NCI-H1930 (cell line): ENCODE data around the gene APOC3.

Experiments
- DNase-seq, 2 experiments: peaks; one replicate each; lab custom pipeline; 2025; lab: John Stamatoyannopoulos, UW

APOC3 gene

DNA sequence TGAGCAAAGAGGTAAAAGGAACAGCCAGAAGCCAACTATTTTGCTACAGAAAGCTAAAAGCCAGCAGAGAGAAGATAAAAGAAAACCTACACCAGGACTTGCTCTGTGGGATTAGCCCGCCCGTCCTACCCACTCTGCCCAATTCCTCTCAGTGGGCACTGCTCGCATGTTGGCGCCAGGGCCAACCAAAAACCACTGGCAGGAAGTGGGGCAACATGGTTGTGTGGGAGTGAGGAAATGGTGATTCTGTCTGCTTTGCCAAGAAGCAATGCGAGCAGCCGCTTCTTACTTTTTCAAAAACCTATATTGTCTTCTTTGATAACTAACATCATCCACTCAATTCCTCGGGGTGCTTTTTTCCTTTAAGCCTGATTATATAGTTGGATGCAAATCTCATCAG, 21.9 kb downstream of the APOC3 start:
- no peak for DNase-seq

DNA sequence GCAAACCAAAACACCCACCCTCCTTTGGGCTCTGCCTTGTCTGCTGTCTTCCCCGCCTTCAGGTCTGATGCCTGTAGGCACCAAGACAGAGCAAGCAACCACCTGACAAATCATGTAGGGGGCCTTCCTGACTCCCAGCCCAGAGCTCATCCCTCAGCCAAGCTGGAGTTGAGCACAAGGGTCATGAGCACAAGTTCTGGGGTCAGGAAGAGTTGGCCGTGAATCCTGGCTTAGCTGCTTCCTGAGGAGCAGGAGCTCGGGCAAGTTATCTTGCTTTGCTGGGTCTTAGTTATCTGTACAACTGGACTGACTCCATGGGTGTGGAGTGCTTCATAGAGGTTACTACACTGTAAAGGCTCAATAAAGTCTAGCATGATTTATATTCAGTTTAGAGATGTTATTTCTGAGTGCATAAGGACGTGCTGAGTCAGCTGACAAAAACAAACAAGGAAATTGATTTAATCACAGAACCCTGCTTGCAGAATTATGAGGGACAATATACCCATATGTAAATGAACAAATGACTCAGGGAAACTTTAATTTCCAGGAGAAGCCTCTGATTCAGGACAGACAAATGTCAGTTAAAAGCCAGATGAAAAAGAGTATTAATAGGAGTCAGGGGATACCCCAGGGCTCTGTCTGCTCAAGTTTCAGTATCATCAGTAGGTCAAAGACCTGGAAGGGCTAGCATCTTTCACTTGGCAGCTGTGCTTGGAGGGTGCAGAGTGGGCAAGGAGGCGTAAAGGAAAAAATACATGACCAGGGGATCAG, 22.7 kb downstream of the APOC3 start:
- DNase-seq: no peak

DNA sequence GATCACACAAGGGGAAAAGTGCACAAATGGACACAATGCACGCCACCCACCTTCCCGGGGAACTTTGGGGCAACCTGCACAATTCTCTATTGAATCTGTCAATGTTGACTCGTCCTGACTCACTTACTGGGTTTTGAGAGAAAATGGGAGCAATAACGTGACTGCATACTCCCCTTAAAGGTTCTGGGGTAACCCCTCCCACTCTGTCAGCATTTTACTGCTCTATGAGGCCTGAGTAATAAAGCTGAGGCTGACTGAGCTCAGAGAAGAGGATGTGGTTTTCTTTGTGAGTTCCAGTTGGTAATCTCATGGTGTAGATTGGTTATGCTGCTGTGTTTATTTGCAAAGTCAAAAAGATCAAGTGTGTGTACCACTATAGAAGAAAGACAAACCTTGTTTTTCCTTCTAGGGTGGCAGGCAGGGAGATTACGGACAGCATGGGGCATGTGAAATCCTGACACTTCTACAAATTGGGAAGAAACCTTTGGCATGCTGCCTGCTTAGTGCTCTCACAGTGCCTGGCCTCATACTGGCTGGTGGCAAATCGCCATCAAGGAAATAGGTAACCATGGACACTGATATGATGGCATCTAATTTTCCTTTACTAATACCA, 23.9 kb downstream of the APOC3 start:
- no peak for DNase-seq

DNA sequence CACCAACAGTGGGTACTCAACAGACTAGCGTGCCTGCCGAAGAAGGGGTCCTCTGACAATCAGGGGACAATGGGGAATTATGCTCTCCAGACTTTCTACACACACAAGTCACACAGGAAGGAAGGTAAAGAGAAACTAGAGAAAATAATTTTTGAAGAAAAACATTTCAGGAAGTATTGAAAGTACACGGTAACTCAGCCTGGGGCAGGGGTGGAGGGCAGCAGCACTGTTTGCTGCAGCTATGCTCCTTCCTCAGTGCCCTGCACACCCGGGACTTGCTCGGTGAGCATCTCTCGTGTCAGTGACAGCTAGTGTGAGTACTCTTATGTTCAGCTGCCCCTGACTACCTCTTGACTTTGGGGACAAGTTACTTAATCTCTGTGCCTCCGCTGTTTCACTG, 25.7 kb downstream of the APOC3 start:
- no peak for DNase-seq

DNA sequence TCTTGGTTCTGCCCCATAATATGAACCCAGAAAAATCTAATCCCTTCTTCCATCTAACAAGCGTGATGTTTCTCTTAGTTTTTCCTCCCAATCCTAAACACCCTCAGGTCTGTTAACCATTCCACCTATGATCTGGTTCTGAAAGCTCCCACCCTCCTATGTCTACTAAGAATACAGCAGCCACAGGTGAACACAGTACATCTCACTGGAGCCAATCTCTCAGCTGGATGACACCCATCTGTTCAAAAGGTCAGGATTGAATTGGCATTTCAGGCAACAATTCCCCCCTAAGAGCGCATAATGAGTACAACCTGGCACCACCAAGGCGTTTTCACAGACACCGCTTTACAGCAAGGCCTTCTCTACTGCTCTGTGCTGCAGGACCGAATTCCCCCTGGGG, 26.7 kb downstream of the APOC3 start:
- no peak for DNase-seq

DNA sequence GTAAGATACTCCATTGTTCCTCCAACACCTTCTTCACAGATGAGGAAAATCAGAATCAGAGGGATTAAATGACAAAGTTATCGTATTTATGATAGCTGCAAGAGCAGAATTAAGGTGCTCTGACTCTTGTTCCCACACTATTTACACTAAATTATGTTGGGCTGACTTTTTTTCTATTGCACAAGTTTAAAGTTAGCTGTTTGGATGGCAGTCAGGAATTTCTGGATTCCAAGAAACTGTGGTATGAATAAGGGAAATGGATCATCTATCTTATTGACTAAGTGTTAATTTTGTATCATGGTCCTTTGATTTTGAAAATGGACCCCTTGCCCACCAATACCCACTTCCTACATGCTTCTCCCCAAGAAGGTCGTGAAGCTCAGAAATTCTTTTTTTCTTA, 27.6 kb downstream of the APOC3 start:
- DNase-seq: no peak

DNA sequence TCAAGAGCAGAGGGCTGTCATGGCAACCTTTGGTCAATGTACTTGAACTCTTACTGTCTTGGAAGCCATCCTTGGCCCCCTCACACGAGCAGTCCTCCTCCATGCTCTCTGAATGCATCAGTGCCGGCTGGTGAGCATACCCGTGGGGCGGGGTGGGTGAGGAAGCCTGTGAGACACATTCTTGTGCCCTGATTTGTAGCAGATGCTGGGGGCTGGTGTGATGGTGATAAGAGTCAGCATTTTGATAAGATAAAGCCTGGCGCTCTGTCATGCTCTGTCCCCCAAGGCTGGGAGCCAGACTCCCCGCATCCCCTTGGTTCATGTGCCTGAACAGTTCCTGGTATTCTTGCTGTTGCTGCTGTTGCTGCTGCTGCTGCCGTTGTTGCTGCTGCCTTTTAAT, 28.2 kb downstream of the APOC3 start:
- no peak for DNase-seq

DNA sequence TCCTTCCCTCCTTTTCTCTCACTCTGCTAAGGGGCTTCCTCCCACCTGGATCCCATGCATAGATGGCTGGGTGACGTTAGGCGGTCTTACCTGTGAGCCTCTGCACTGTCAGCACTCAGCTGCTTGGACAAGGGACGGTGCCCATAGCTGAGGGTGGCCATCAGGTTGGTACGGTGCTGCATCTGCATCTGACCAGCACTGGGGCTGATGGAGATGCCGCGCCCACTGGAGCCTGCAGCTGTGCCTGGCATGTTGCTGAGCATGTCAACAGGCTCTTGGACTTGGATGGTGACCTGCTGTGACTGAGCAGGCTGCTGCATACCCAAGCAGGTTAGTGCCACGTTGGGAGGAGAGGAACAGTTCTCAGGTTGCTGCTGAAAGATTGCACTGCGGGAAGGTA, 29.5 kb downstream of the APOC3 start:
- no peak for DNase-seq

DNA sequence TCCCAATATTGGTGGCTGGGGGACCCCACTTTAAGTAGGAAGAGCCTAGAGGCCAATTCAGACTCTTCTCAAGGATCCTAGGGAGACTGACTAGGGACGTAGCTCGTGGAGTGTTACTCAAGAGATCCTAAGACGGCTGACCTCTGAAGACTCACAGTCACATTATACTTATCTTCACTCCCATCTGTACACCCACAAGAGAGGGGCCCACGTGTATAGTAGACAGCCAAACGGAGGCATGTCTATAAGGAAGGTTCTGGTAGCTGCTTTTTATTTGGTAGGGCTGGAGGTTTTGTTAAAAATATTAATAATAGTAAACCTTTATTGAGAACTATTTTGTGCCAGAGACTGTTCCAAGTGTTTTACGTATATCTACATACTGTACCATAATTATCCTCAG, 30.6 kb downstream of the APOC3 start:
- no peak for DNase-seq

DNA sequence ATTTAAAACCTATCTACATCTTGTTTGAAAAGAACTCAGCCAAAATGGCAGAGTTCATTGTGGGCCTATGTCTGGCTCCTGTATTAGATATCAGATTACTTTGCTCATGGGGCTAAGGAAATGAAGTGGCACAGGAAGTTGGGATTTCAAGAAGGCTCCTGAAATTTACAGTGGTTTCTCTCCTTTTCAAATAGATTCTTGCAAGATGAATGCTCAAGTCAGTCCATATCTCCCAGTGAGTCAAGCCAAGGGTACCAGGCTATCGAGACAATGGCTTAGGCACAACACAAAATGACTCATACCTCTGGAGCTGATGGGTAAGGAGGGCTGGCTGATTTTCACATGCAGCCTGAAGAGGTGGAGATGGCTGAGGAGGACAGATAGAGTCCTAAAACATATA, 31.8 kb downstream of the APOC3 start:
- no peak for DNase-seq

DNA sequence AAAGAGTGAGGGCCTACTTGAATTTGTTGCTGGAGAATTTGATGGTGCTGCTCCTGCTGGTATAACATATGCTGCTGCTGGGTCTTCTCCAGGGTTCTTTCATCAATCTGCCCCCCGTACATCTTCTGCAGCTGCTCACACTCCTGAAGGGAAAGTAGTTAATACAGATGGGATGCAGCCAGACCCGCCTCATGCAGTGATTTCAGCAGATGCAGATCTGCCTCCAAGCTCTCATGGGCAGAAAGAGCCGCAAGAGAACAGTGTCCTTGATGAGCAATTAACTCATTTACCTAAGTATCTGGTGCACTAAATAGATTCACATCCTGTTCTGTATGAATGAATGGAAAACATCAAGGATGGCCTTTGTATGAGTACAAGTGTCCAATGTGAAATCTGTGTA, 32.5 kb downstream of the APOC3 start:
- DNase-seq: no peak

DNA sequence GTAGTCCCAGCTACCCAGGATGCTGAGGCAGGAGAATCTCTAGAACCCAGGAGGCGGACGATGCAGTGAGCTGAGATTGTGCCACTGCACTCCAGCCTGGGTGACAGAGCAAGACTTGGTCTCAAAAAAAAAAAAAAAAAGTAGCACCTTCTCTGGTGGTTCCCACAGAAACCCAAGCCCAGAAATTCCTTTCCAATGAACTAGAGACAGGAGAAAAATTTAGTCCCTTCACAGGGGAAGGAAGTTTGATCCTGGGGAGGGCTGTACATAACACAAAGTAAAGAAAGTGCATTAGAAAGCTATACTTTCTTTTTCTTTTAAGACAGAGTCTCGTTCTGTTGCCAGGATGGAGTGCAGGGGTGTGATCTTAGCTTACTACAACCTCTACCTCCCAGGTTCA, 33.2 kb downstream of the APOC3 start:
- no peak for DNase-seq

DNA sequence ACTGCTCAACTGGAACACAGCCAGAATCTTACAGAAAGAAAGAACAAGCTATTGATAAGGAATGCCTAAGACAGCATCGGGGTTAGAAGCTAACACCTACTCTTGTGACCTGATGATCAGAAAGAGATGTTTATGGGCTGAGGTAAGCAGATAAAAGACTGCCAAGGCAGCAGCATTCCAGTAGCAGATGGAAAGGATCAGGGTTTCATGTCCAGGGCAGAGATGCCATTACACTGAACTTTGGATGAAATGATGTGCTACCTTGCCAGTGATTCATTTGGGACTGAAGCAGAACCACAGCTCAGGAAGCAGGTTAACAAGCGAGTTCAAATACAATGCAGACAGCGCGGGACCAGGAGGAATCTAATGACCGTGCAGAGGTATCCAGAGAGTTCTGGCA, 34.8 kb downstream of the APOC3 start:
- no peak for DNase-seq

DNA sequence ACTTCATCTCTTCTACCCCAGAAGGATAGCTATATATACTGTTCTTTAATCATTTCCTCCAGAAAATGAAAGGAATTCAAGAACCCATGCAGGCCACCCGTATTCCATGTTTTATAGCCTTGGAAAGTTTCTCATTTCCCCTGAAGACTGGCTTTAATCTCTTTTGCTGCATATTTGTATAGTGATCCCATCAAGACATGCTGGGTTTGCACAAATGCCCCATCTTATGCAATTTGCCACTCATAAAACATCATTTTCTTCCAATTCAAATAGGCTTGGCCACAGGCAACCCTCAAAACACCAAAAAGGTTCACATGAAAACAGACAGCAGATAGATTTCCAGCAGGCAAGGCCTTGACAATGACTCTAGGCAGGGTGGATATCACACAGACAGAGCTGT, 36.0 kb downstream of the APOC3 start:
- no peak for DNase-seq

DNA sequence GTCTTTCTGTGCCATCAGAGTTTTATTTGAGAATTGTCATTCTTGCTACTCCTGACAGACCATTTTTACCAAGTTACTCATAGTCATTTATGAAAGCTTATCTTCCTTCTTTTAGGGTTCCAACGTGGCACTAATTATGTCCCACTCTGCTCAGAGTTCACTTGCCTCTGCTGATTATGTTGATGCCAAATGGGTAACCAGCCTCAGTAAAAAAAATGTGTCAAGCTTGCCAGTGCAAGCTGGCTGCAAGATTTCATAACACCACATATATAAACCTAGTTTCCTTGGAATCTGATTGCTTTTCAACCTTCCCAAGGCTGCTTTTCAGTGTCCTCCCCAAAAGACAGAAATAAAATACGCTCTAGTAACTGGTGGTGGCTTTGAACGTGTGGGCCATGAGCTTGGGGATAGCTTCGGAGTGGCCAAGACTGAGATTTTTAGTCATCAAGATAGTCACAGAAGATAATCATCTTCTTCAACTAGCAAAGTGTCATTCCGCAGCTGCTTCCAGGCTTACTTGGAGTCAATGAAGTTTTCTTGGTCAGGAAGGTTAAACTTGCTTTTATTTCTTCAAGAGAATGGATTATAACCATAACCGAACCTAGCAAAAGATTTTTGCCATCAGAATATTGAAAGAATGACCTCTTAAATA, 37.2 kb downstream of the APOC3 start:
- DNase-seq: no peak

DNA sequence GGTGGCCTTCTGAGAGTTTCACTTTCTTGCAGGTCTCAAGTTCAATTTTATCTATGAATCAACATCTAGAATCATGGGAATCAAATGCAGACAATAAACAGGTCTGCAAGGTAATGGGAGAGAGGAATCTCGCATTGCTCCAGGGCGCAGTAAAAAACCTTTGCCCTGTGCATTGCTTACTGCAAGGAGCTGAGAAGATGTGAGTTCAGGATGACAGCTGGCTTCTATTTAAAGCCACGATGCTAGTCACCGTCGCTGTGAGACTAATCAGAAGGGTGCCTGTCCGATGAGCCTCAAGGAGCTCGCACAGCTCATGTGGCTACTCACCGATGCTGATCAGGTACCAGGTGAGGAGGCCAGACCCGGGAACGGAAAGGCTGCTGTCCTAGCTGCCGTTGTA, 37.9 kb downstream of the APOC3 start:
- no peak for DNase-seq

DNA sequence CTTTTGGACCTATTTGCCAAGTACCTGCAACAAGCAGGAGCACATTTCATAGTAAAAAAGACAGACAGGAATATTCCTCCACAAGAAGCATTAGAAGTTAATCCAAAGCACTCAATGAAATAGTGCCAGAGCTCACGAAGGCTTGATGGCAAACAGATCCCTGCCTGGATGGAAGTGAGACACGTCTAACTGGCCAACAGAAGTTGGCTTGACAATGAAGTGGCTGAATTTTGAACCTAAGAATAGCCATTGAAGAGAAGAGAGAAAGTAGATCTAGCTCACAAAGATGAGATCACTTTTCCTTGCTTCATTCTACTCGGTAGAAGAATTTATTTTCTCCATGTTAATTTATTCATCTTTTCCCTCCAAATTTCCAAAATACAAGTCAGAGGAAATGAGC, 38.4 kb downstream of the APOC3 start:
- no peak for DNase-seq

DNA sequence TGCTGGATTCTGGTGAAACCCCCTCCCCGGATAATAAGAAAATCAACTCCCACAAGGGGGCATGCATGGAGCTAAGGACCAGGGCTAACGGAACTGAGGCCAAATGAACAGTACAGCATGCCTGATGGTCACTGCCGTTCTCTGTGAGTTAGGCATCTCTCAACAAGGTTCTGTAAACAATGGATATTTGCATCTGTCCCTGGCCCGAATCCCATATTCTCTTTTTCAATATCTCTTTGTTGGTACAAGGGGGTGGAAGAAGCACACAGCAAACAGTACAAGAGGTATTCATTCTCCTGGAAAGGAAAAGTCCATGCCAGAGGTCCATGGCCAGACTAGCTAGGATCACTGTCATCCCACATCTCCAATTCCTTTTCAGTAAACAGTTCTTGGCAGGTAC, 39.9 kb downstream of the APOC3 start:
- no peak for DNase-seq

DNA sequence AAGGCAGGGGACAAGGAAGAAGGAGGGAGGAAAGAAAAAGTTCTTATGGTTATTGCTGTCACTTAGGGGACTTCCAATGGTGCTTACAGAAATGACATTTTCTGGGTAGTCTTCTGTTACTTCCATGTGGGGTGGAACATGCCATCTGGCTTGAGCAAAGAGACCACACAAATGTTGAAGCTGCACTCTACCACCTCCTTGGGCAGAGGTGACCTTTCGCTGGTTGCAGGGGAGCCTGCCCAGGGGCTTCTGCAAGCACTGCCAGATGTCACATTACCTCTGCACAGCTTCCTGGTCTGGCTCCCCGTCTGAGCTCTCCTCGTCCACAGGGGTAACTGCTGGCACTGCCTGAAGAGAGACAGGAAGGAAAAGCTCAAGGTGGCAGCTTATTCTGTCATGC, 40.3 kb downstream of the APOC3 start:
- no peak for DNase-seq

DNA sequence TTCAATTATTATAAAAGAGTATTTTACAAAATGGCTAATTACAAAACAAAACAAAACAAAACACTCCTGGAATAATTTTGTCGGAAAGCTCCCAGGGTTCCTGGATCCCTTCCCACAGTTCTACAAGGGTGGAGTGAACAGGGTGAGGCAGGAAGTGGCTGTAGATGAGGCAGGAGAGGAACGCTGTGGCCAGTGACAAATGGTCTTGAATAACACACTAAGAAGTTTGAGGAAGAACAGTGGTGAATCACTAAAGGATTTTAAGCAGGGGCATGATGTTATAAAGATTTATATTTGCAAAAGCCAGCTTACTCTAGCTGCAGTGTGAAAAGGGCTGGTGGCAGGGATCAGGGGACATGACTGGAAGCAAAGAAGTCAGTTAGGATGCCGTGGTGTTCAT, 41.5 kb downstream of the APOC3 start:
- DNase-seq: no peak

DNA sequence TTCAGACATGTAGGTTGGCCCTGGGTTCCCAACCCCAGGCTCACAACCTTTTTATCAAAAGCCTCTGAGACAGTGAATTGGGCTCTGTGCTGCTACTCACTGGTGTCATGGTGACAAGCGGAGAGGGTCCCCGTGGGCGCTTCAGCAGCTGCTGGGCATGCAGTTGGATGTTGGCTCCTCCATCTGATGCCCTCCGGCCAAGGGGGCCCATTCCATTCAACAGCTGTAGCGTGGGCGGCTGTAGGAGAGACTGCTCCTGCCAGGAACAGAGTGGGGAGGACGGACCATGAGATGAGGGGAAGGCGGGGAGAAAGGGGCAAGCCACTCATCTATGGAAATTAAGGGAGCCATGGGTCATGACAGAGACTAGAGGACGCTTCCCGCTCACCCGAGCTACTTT, 43.7 kb downstream of the APOC3 start:
- no peak for DNase-seq

DNA sequence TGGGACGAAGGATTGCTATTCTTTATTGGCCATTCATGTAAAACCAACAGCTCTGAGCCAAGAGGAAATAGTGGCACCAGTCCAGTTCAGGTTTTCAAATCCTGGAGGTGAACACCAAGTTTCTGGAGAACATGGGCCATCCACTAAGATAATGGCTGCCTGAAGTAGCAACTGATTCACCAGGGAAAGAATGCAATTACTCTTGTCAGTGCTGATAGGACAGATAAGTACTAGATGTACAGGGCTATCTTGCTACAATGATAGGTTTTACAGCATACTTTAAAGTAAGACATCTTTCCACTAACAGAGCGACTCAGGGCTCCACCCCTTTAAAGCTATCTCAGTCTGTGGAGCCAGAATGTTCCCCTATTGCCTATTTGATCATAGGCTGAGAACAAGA, 44.5 kb downstream of the APOC3 start:
- no peak for DNase-seq

DNA sequence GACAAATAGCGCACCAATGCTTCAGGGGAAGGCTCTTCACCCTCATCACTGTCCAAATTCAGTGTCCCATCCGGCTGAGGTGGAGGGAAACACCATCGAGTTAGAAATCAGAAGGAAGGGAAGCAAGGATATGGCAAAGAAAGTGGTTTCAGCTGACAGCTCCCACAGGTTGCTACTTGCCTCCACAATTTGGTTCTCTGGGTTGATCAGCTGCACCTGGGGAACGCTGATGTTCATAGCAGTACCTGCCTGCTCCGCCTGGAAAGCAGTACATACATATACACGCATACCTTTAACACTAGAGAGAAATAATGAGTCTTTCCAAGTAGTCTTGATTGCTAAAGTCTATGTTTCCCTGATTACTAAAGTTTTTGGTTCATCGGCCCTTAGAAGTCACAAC, 45.5 kb downstream of the APOC3 start:
- no peak for DNase-seq

DNA sequence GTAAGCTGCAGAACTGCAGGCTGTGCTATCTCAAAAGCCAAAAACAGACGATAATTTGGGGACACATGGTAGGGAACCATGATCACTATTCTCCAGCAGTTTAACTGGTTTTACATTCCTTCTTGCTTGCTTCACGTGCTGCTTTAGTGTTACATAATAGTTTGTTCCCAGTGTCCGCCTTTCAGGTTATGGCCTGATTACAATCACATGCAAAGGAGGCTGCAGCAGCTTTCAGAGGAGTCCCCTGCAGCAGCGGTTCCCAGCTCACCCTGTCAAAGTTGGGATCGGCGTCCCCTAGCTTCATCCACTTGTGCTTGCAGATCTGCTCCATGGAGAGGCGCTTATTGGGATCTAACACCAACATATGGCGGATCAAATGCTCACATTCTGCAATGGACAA, 46.9 kb downstream of the APOC3 start:
- DNase-seq: no peak
